ENCODE data around the gene MANEAL.

- TF ChIP-seq TRIM28 (IDR thresholded peaks at IDR 0.05; ENCODE audit: borderline replicate concordance, low read length): no peak
- TF ChIP-seq GLI4 (tag by site-specific recombination; IDR thresholded peaks at IDR 0.05): no peak
- TF ChIP-seq ZSCAN30 (tag by site-specific recombination; IDR thresholded peaks at IDR 0.05): peak; percentile 42; the same call in 1 of the 2 replicates
Observed at GRCh38 chr1:37764414-37764825, 29.2 kb upstream of the MANEAL start.
